GM18517 (cell line): ENCODE data around the gene GPC6.

Source experiments
- ATAC-seq: cut with Tn5 transposase; IDR thresholded peaks from one replicate; pipeline ENCODE4 v1.9.1; 2021; ENCODE audit warnings: mild to moderate bottlenecking, moderate library complexity; ENCODE audit not compliant: unreplicated experiment

GPC6 gene

GRCh38 chr13:94073007-94073744 lies 846.6 kb downstream of the GPC6 start:
- ATAC-seq: no peak

DNA sequence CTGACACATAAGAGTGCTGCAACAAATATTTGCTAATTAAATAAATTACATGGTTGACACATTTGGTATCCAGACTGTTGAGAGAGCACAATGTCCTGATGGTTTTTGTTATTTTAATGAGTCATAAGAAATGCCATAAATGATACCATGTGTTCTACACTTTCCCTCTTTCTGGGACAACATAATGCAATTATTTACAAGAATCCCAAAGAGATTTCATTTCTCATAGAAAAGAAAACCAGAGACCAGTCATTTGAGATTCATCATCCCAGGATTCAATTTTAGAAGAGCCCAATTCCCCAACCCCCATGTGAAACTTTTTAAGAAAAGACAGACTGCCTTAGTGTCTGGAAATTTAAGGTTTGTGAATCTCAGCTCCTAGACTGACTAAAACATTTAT lies 853.3 kb downstream of the GPC6 start:
- no peak for ATAC-seq

DNA sequence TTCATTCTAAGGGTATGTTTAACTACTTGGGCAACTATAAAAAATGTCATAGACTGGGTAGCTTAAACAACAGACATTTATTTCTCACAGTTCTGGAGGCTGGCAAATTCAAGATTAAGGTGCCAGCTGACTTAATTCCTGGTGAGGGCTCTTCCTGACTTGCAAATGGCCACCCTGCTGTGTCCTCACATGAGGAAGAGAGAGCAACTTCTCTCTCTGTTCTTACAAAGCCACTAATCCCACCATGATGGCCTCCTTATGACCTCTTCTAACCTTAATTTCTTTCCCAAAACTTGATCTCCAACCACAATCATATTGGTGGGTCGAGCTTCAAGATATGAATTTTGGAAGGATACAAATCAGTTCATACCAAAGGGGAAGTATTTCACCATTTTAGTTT lies 853.9 kb downstream of the GPC6 start:
- no peak for ATAC-seq

DNA sequence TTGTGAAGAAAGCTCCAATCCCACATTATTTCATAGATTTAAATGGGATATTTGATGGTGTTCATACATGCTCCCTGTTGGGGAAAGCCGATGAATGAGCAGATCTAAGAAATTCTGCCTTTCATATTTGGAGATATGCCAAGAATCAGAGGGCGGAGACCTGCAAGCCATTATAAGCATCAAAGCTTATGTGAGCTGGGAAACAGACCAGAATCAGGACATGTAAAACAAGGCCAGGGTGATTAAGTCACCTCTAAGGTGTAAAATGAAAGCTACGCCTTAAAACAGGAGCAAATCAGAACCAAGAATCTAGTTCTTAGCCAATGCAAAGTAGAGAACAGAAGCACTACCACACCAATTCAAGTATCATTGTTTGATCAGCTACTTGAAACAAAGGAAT lies 860.5 kb downstream of the GPC6 start:
- no peak for ATAC-seq

DNA sequence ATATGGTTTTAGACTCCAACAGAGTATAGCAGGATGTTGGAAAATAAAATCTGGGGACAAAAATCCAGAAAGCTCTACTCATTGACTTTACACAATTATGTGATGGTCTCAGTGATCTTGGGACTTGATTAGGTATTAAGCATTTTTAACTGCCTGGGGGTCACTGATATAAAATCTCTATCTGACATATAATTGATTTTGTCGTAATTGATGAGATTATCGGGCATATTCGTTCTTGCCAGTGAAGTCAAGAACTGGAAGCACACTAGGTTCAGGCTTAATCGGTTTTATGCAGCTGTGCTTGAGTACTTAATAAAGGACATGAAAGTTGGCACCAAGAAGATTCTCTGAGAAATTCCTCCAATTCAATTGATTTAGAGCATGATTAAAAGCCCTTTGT lies 862.1 kb downstream of the GPC6 start:
- ATAC-seq: no peak

GRCh38 chr13:94090773-94091480 lies 864.3 kb downstream of the GPC6 start:
- ATAC-seq: no peak

GRCh38 chr13:94093652-94094315 lies 867.2 kb downstream of the GPC6 start:
- ATAC-seq: no peak

GRCh38 chr13:94109715-94110374 lies 883.2 kb downstream of the GPC6 start:
- no peak for ATAC-seq

DNA sequence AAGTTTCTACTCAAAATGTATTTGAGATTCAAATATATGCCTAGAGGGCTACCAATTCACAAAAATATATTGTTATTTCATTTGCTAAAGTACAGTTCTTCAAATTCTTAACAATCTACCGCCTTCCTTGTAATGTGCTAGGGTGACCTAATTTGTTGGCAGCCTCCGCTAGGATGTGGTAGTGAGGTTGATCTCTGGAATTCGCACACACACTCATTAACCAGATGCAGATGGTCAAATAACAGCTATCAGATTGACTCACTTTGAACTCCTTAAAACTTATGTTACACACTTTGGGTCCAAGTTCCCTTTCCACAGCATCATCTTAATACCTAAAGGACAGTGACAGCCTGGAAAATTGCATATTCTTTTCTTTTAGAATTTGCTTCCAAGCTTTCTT lies 885.6 kb downstream of the GPC6 start:
- ATAC-seq: no peak

DNA sequence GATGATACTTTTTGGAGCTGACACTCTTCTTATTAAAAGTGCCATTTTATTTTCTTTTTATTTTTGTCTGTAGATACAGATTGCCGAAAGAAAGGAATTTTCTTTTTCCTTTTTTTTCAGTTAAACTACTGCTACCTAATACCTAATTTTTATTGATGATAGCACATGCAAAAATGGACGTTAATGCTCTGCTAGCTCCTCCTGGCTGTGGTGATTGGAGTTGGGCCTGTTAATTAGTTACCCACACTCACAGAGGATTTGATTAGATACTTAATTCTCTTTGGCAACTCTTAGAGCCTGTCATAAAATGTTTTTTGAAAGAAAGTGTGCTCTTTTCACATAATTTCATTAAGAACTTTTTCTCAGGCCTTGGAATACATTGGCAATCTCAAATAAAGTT lies 886.1 kb downstream of the GPC6 start:
- ATAC-seq: no peak

DNA sequence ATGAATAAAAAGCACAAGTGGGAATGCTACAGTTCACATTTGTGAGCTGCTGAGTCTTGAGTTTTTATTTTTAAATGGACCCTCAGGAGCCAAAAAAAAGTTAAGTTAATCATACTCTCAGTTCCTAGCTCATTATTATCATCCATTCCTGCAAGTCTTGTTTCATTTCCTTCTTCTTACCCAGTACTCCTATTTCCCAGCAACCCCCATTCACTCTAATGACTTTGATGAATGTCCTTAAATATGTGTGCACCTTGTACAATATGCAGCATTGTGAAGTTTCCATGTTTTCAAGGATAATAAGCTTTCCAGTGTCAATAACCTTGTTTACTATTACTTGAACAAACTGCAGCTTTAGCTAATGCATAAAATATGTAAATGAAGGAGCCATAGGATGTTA lies 886.6 kb downstream of the GPC6 start:
- no peak for ATAC-seq

DNA sequence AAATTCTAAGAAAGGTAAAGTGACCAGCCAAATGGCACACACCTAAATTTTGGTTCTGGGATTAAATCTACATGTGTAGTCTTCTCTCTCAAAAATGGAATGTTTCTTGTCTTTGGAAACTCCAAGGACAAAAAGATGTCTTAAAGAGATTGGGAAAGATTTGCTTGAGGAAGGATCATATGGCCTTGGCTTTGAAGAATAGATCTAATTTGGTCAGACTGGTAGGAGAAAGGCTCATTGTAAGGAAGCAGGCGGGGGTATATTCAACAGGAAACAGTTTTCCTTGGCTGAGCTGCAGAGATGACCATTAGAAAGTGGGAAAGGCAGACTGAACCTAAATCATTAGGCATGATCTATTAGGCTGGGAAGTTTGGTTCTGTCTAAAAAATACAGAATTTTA lies 887.6 kb downstream of the GPC6 start:
- no peak for ATAC-seq

DNA sequence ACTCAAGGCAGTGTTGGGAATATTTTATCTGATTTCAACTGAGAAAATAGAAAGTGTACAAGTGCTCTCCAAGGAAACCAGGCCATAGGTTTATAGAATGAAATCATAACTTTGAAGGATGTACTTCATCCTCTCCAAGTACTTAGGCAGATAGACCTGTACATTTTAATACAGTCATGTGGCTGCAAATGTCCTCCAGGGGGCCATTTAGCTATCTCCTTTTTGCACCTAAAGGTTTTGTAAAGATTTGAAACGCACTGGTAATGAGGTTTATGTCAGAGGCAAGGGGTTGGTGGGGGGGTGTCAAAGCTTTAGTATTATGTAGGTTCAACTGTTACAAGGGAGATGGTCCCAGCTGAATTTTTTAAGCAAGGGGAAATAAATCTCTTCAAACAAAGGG lies 888.4 kb downstream of the GPC6 start:
- no peak for ATAC-seq

DNA sequence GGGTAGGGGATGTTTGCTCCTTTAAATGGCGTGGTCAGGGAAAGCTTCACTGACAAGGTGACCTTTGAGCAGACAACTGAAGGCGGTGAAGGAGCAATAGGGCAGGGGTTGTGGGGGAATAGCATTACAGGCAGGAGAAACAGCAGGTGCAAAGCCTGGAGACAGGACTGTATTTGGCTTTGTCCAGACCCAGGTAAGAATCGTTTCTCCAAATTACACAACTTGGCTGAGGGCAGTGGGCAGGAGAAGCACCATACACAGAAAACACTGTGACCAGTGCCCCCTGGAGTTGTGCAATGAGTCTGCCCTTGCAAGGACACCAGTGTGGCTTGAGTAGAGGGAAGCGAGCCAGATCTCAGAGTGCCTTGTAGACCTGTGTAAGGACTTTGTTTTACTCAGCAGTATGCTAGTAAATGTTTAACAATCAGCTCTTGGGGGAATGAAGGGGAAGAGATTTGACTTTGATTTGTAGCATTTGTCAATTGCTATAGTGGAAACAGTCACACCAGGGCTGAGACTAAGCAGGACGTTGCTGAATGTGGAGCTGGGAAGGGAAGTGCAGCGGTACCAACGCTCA lies 892.8 kb downstream of the GPC6 start:
- ATAC-seq: no peak

DNA sequence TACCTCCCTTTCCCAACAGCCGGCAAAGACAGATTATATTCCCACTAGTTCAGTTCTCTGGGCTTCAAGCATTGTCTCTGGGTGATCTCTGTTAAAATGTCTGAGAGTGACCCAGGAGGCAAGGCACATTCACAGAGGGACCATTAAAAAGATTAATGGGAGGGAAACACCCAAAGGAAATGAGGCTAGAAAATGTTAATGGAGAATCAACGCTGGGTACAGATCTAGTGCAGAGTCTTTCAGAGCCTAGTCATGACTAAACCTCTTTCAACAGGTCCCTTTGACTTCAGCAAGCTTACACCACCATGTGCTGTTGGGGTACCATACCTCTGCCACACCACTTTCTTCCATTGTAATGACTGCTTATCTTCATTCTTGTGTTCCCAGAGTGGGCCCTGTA lies 894.3 kb downstream of the GPC6 start:
- no peak for ATAC-seq

DNA sequence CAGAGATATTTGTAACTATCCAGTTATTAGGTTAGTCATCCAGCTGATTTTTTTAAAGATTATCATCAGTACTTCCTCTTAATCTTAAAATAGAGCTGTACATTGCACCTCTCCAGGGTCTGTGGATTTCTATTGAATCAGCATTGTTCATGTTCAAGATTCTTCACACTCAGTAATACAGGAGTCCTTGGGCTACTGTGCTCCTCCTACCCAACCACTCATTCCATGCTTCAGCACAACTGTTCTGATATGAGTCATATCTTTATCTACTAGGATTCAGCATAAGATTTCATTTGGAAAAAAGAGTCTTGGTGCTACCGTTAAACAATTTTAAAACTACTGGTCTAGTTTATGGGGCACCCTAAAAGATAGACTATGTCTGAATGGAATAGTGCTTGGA lies 895.1 kb downstream of the GPC6 start:
- no peak for ATAC-seq

DNA sequence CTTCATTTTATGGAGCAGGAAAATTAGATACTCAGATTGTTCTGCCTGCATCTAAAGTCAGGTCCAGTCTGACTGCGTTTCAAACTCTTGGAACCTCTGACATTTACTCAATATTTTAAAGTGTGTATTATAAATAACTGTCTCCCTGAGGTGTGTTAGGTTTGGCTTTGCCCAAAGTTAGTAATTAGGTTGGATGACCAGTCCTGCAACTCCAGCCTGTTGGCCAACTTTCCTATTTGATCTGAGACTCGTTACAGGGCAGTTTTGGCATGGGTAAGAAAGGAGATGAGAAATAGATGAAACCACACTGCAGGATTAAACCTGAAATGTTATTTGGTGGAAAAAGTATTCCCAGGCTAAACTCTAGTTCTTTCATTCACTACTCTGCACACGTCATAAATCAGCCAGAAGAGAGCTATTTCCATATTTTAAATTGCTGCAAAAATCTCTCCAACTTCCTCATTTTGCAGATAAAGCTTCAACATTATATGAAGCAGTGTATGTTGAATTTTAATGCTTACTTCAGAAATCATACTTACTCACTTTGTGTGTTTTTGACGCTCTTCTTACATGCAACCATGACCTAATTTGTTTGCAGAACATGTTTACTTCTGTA lies 895.8 kb downstream of the GPC6 start:
- no peak for ATAC-seq

- ATAC-seq: no peak
Measured at GRCh38 chr13:94123557-94123956, 897.0 kb downstream of the GPC6 start.

DNA sequence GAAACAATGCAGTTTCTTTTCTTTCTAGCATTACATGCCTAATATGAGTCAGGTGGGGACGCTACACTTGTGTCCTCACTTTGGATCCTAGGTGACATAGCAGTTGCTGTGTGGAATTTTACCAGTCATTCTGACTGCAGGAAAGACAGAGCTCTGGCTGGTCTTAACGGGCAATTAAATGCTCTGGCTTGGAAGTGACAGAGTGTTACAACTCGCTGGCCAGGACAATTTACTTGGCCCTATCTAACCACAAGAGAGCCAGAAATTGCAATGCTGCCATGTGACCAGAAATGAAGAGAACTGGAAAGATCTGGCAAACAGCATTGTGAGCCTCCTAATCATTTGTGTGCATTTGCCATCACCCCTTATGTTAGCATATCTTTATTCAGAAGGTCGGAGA lies 901.8 kb downstream of the GPC6 start:
- ATAC-seq: no peak

DNA sequence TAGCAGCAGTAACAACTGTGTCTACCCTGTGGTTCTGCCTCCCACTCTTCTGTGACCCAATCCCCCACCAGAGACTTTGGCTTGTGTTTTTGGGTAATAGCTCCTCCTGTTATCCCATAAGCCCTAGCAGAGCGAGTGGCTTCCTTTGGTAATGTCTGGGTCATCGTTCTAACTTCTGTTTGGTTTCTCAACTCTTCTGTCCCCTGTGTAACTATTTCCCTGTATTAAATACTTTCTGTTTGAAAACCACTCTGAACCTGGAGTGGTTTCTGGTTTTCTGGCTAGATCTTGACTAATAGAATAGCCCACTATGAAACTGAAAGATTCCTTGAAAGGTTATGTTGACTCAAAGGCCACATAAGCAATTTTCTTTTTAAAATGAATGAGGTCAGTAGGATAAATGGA lies 902.9 kb downstream of the GPC6 start:
- ATAC-seq: no peak

- ATAC-seq: no peak
Measured at GRCh38 chr13:94138831-94139230, 912.2 kb downstream of the GPC6 start.
